Glutamatergic neuron (in vitro differentiated cells): ENCODE measurements around the gene CBX8. TPM values are rescaled to one million over a fixed set of nuclear protein-coding genes. Genes with fewer than 3 reads are reported as not detected.

ENCODE experiments used
- DNase-seq: peaks from one replicate; pipeline ENCODE4 v3.0.0; 2022
- H3K27ac Mint-ChIP-seq: one replicate; pipeline ENCODE4 v1.8.0; 2020; ENCODE audit warnings: mild to moderate bottlenecking, mixed read lengths, inconsistent platforms; ENCODE audit not compliant: unreplicated experiment
- H3K27me3 Mint-ChIP-seq: one replicate; pipeline ENCODE4 v1.8.0; 2020; ENCODE audit warnings: mild to moderate bottlenecking, moderate library complexity, mixed read lengths, inconsistent platforms; ENCODE audit not compliant: unreplicated experiment
- H3K36me3 Mint-ChIP-seq: one replicate; pipeline ENCODE4 v1.8.0; 2020; ENCODE audit warnings: mild to moderate bottlenecking, mixed read lengths, inconsistent platforms; ENCODE audit not compliant: unreplicated experiment
- H3K4me1 Mint-ChIP-seq: one replicate; pipeline ENCODE4 v1.8.0; 2020; ENCODE audit warnings: mild to moderate bottlenecking, low read depth, mixed read lengths, inconsistent platforms; ENCODE audit not compliant: unreplicated experiment
- H3K4me3 Mint-ChIP-seq: one replicate; pipeline ENCODE4 v1.8.0; 2020; ENCODE audit warnings: mild to moderate bottlenecking, mixed read lengths, inconsistent platforms; ENCODE audit not compliant: unreplicated experiment
- H3K9me3 Mint-ChIP-seq: one replicate; pipeline ENCODE4 v1.8.0; 2020; ENCODE audit warnings: mild to moderate bottlenecking, moderate library complexity, mixed read lengths, inconsistent platforms; ENCODE audit not compliant: unreplicated experiment
- CTCF ChIP-seq: fragments of 200-600 bp; sonication (generic); IDR thresholded peaks from one replicate; pipeline ENCODE4 v1.5.0; 2021; ENCODE audit not compliant: partially characterized antibody, unreplicated experiment
- total RNA-seq: library from RNA; stranded (reverse); fragmentation: NEBNext Ultra II Directional; extraction: Animal tissue kit (Norgen Biotek cat#: 25700); gene quantifications from one replicate; pipeline ENCODE4 v1.2.1, GENCODE V29; 2021; ENCODE audit not compliant: unreplicated experiment

CBX8 gene
- total RNA-seq, 1 donor from 2014 or later: 13.8 TPM

- no peak overlapping the region for H3K27ac Mint-ChIP-seq
- peaks cover 4% of the 10 kb centered on the region for H3K36me3 Mint-ChIP-seq
- peaks cover 24% of the 10 kb centered on the region for H3K27me3 Mint-ChIP-seq
- TF ChIP-seq CTCF: no peak
- DNase-seq: peak; percentile 49
- H3K4me1 Mint-ChIP-seq: peaks cover 20% of the 10 kb centered on the region
- H3K9me3 Mint-ChIP-seq: peaks cover 10% of the 10 kb centered on the region
- peak overlapping the region; percentile 83 for H3K4me3 Mint-ChIP-seq
These were observed 3.6 kb downstream of the CBX8 start for GRCh38 chr17:79792984-79793923.

GRCh38 chr17:79792341-79792871, 4.5 kb downstream of the CBX8 start:
- Mint-ChIP-seq H3K27me3 (peaks cover 27% of the 10 kb centered on the region), H3K9me3 (peaks cover 12% of the 10 kb centered on the region), H3K4me1 (peaks cover 26% of the 10 kb centered on the region), H3K36me3 (peaks cover 4% of the 10 kb centered on the region), H3K4me3 (peak overlapping the region; percentile 77), H3K27ac (no peak overlapping the region)
- DNase-seq: no peak
- TF ChIP-seq CTCF: no peak

- no peak overlapping the region for H3K27ac Mint-ChIP-seq
- peaks cover 29% of the 10 kb centered on the region for H3K4me1 Mint-ChIP-seq
- DNase-seq: peak; percentile 24
- peaks cover 4% of the 10 kb centered on the region for H3K36me3 Mint-ChIP-seq
- H3K9me3 Mint-ChIP-seq: peaks cover 12% of the 10 kb centered on the region
- H3K4me3 Mint-ChIP-seq: peak overlapping the region; percentile 77
- H3K27me3 Mint-ChIP-seq: peaks cover 30% of the 10 kb centered on the region
- TF ChIP-seq CTCF: no peak
These were observed 5.1 kb downstream of the CBX8 start for GRCh38 chr17:79791735-79792161.

GRCh38 chr17:79790805-79791734, 5.8 kb downstream of the CBX8 start:
- H3K27me3 Mint-ChIP-seq: peaks cover 28% of the 10 kb centered on the region
- H3K4me1 Mint-ChIP-seq: peaks cover 30% of the 10 kb centered on the region
- H3K27ac Mint-ChIP-seq: no peak overlapping the region
- no peak overlapping the region for H3K4me3 Mint-ChIP-seq
- DNase-seq: peak; percentile 57
- peaks cover 7% of the 10 kb centered on the region for H3K9me3 Mint-ChIP-seq
- TF ChIP-seq CTCF: no peak
- H3K36me3 Mint-ChIP-seq: peaks cover 4% of the 10 kb centered on the region
